ENCODE measurements around the gene FMN1.
"Not testable (repeated sequence)": the region's sequence is repeated elsewhere in the genome, so short reads cannot be mapped to it uniquely, and the experiment has no call there.

The FMN1 gene

GRCh38 chr15:33089165-33089877, 105.2 kb downstream of the FMN1 start:
- no peak for DNase-seq

- DNase-seq = no peak
Measured at GRCh38 chr15:33086500-33087121, 107.9 kb downstream of the FMN1 start.

GRCh38 chr15:33084661-33085060, 109.9 kb downstream of the FMN1 start:
- DNase-seq = no peak

- DNase-seq = no peak
Measured at GRCh38 chr15:33083232-33084081, 111.1 kb downstream of the FMN1 start.

GRCh38 chr15:33080006-33080405, 114.5 kb downstream of the FMN1 start:
- DNase-seq = no peak

- DNase-seq = no peak
Measured at GRCh38 chr15:33078607-33079006, 115.9 kb downstream of the FMN1 start.

GRCh38 chr15:33076937-33077336, 117.6 kb downstream of the FMN1 start:
- DNase-seq = no peak

GRCh38 chr15:33074942-33075341, 119.6 kb downstream of the FMN1 start:
- no peak for DNase-seq

GRCh38 chr15:33074212-33074611, 120.3 kb downstream of the FMN1 start:
- no peak for DNase-seq

GRCh38 chr15:33071451-33071850, 123.1 kb downstream of the FMN1 start:
- no peak for DNase-seq

- not testable (repeated sequence) for DNase-seq
Measured at GRCh38 chr15:33069903-33070302, 124.6 kb downstream of the FMN1 start.

- no peak for DNase-seq
Measured at GRCh38 chr15:33069161-33069560, 125.4 kb downstream of the FMN1 start.

- DNase-seq = no peak
Measured at GRCh38 chr15:33068511-33068990, 126.0 kb downstream of the FMN1 start.

GRCh38 chr15:33068007-33068481, 126.5 kb downstream of the FMN1 start:
- DNase-seq = no peak

- DNase-seq = no peak
Measured at GRCh38 chr15:33067456-33067855, 127.1 kb downstream of the FMN1 start.

- DNase-seq = no peak
Measured at GRCh38 chr15:33066584-33066983, 127.9 kb downstream of the FMN1 start.

GRCh38 chr15:33064878-33065277, 129.6 kb downstream of the FMN1 start:
- no peak for DNase-seq

- DNase-seq = no peak
Measured at GRCh38 chr15:33059184-33059583, 135.3 kb downstream of the FMN1 start.

- no peak for DNase-seq
Measured at GRCh38 chr15:33057845-33058244, 136.7 kb downstream of the FMN1 start.

- DNase-seq = no peak
Measured at GRCh38 chr15:33055962-33056361, 138.6 kb downstream of the FMN1 start.

GRCh38 chr15:33051528-33051927, 143.0 kb downstream of the FMN1 start:
- no peak for DNase-seq

- no peak for DNase-seq
Measured at GRCh38 chr15:33048255-33048654, 146.3 kb downstream of the FMN1 start.

GRCh38 chr15:33047077-33047476, 147.4 kb downstream of the FMN1 start:
- DNase-seq = no peak

- DNase-seq = no peak
Measured at GRCh38 chr15:33046329-33046728, 148.2 kb downstream of the FMN1 start.
